Measurements from ENCODE around the gene DENND2D. TPM values are rescaled to one million over a fixed set of nuclear protein-coding genes. Genes with fewer than 3 reads are reported as not detected.

The DENND2D gene
- polyA plus RNA-seq, 1 experiment = 1.3 TPM

DNA sequence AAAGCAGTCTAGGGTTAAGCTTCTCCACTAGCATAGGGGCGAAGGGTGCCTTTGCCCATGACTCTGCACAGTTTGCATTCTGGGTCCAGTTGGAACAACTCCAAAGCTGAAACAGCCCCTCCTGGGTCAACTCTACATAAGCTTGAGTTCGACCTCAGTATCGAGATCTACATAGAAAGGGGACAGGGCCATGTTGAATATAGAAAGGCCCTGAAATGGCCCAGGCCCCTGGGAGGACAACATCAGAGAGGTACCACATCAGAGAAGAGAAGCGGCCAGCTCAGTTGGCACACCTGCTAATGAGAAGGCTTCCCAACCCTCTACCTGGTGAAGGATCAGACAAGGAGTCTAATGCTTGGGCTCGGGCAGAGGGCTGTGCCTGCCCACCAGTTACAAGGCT lies 1.6 kb downstream of the DENND2D start:
- TF ChIP-seq, protein P1, sequence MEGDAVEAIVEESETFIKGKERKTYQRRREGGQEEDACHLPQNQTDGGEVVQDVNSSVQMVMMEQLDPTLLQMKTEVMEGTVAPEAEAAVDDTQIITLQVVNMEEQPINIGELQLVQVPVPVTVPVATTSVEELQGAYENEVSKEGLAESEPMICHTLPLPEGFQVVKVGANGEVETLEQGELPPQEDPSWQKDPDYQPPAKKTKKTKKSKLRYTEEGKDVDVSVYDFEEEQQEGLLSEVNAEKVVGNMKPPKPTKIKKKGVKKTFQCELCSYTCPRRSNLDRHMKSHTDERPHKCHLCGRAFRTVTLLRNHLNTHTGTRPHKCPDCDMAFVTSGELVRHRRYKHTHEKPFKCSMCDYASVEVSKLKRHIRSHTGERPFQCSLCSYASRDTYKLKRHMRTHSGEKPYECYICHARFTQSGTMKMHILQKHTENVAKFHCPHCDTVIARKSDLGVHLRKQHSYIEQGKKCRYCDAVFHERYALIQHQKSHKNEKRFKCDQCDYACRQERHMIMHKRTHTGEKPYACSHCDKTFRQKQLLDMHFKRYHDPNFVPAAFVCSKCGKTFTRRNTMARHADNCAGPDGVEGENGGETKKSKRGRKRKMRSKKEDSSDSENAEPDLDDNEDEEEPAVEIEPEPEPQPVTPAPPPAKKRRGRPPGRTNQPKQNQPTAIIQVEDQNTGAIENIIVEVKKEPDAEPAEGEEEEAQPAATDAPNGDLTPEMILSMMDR (IDR thresholded peaks at IDR 0.05; ENCODE audit: low read depth, low read length) = no peak
- POLR2A ChIA-PET = no interaction called here
- no peak overlapping the region for H3K4me3 ChIP-seq (ENCODE audit: low read depth, low read length)
- H3K9me3 ChIP-seq (ENCODE audit: control insufficient read depth, insufficient read depth, low read length) = no peaks in the 10 kb centered on the region; the same call in 1 of the 2 replicates
- CTCF ChIA-PET = interaction anchor here (1.0 to 1.8 kb wide), 6 partner anchors 11 to 204 kb away, joined by 3 to 9 read pairs (median 4); no protein-coding TSS in a partner anchor
- H3K27ac ChIP-seq (ENCODE audit: low read depth, low read length) = no peak overlapping the region
- H3K27me3 ChIP-seq (ENCODE audit: control insufficient read depth, insufficient read depth, low read length) = peaks cover 14% of the 10 kb centered on the region
- no peak for DNase-seq (ENCODE audit: low read depth, low spot score)

- ChIA-PET POLR2A (no interaction called here), CTCF (interaction anchor here (0.6 to 1.8 kb wide), 6 partner anchors 11 to 691 kb away, joined by 3 to 9 read pairs (median 4); no protein-coding TSS in a partner anchor)
- TF ChIP-seq, protein P1 (IDR thresholded peaks at IDR 0.05; ENCODE audit: low read depth, low read length) = peak; percentile 60
- H3K27me3 ChIP-seq (ENCODE audit: control insufficient read depth, insufficient read depth, low read length) = peaks cover 6% of the 10 kb centered on the region
- H3K9me3 ChIP-seq (ENCODE audit: control insufficient read depth, insufficient read depth, low read length) = no peaks in the 10 kb centered on the region
- DNase-seq (ENCODE audit: low read depth, low spot score) = no peak
- H3K27ac ChIP-seq (ENCODE audit: low read depth, low read length) = no peak overlapping the region
- H3K4me3 ChIP-seq (ENCODE audit: low read depth, low read length) = no peak overlapping the region
These were observed 2.7 kb downstream of the DENND2D start for GRCh38 chr1:111197598-111198284.

- CTCF ChIA-PET = interaction anchor here (0.7 to 1.1 kb wide), 4 partner anchors 11 to 29 kb away, joined by 3 to 4 read pairs (median 3); no protein-coding TSS in a partner anchor
- Histone ChIP-seq H3K4me3 (ENCODE audit: low read depth, low read length) (no peak overlapping the region), H3K9me3 (ENCODE audit: control insufficient read depth, insufficient read depth, low read length) (no peaks in the 10 kb centered on the region), H3K27me3 (ENCODE audit: control insufficient read depth, insufficient read depth, low read length) (peaks cover 2% of the 10 kb centered on the region), H3K27ac (ENCODE audit: low read depth, low read length) (no peak overlapping the region)
- POLR2A ChIA-PET = no interaction called here
- no peak for DNase-seq (ENCODE audit: low read depth, low spot score)
- TF ChIP-seq, protein P1 (IDR thresholded peaks at IDR 0.05; ENCODE audit: low read depth, low read length) = no peak
These were observed 4.2 kb downstream of the DENND2D start for GRCh38 chr1:111196213-111196612.

DNA sequence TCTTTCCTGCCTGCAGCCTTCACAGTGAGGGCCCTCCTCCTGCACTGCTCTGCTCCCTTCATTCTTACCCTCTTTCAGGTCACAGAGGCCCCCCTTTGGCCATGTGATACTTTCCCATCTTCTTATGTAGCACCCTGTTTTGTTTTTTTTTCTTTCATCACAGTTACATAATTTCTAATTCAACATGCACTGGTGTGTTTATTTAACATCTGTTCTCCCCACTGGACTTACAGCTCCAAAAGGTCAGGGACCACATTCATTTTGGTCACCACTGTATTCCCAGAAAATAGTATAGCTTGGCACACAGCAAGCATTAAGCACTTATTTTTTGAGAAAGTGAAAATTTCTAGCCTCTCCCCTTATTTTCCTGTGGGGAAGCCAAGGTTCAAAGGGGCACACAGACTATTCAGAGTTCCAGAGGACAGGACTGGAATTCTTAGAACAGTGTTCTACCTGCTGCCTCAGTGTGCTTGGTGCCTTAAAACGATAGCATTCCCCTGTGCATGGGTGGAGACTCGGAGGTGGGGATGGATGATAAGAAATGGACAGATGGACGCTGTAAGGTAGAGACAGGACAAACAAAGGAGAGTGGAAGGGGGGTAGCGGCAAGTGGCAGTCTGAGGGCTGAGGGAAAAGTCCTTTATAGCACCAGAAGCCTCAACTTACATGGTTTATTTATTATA lies 5.3 kb downstream of the DENND2D start:
- POLR2A ChIA-PET = no interaction called here
- Histone ChIP-seq H3K27ac (ENCODE audit: low read depth, low read length) (no peak overlapping the region), H3K27me3 (ENCODE audit: control insufficient read depth, insufficient read depth, low read length) (peaks cover 2% of the 10 kb centered on the region), H3K4me3 (ENCODE audit: low read depth, low read length) (no peak overlapping the region), H3K9me3 (ENCODE audit: control insufficient read depth, insufficient read depth, low read length) (no peaks in the 10 kb centered on the region)
- CTCF ChIA-PET = interaction anchor here (1.1 kb wide), 1 partner anchor 30 kb away, joined by 3 read pairs; no protein-coding TSS in a partner anchor
- DNase-seq (ENCODE audit: low read depth, low spot score) = no peak
- TF ChIP-seq, protein P1 (IDR thresholded peaks at IDR 0.05; ENCODE audit: low read depth, low read length) = no peak

Data from AG04450 (cell line).